A549 (cell line): Measurements from ENCODE around the gene GNAL.

Experiments
- CHD4 ChIP-seq: fragments of 200-600 bp; sonication (generic); IDR thresholded peaks from 2 replicates; pipeline ENCODE4 v1.6.1; 2016; ENCODE audit warnings: antibody characterized with exemption, mild to moderate bottlenecking, borderline replicate concordance
- CTCF ChIP-seq: fragments of >200 bp; sonication (Bioruptor Twin); formaldehyde crosslinking; IDR thresholded peaks from 3 replicates; pipeline ENCODE4 v1.5.1; 2016
- EP300 ChIP-seq, 2 experiments: fragments of >200 bp; sonication (Bioruptor Twin); formaldehyde crosslinking; IDR thresholded peaks; 2 replicates in 1 of 2; 3 replicates in 1 of 2; pipeline ENCODE4 v1.6.1; 2016 to 2017
- NR3C1 ChIP-seq: fragments of >200 bp; sonication (Bioruptor Twin); formaldehyde crosslinking; IDR thresholded peaks from 3 replicates; pipeline ENCODE4 v1.6.1; 2017
- RFX5 ChIP-seq: fragments of 450-650 bp; IDR thresholded peaks from 2 replicates; pipeline ENCODE4 v1.7.1; 2014; ENCODE audit warnings: antibody characterized with exemption, mild to moderate bottlenecking, moderate library complexity
- SMC3 ChIP-seq: fragments of >200 bp; sonication (Bioruptor Twin); formaldehyde crosslinking; IDR thresholded peaks from 3 replicates; pipeline ENCODE4 v1.6.1; 2018; ENCODE audit warnings: inconsistent platforms
- SREBF2 ChIP-seq: fragments of 450-650 bp; IDR thresholded peaks from 2 replicates; pipeline ENCODE4 v1.6.1; 2014; ENCODE audit warnings: mild to moderate bottlenecking, moderate library complexity
- TF ChIP-seq, protein P1 (sequence below): fragments of >200 bp; sonication (Bioruptor Twin); formaldehyde crosslinking; IDR thresholded peaks from 3 replicates; pipeline ENCODE4 v1.6.1; 2016
- TF ChIP-seq, protein P2 (sequence below): fragments of 450-650 bp; IDR thresholded peaks from 2 replicates; pipeline ENCODE4 v1.6.1; 2014; ENCODE audit warnings: antibody characterized with exemption

DNA sequence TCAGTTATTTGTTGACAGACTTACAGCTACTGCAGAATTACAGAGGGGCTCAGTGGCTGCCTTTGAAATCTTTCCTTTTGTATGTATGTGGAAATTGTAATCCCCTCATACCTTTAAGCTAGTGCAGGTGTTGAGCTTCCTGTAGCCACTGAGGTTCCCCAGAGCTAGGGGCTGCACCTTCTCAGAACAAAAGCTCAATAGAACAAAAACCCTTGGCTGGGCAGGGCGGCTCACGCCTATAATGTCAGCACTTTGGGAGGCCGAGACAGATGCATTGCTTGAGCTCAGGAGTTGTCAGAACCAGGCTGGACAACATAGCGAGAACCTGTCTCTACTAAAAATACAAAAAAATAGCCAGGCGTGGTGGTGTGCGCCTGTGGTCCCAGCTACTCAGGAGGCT is 120.8 kb downstream of the GNAL start:
- TF ChIP-seq CTCF (no peak), SMC3 (no peak), EP300 (IDR thresholded peaks at IDR 0.05) (no peak), SREBF2 (no peak), RFX5 (no peak), NR3C1 (no peak), CHD4 (no peak)
- TF ChIP-seq, protein P1, sequence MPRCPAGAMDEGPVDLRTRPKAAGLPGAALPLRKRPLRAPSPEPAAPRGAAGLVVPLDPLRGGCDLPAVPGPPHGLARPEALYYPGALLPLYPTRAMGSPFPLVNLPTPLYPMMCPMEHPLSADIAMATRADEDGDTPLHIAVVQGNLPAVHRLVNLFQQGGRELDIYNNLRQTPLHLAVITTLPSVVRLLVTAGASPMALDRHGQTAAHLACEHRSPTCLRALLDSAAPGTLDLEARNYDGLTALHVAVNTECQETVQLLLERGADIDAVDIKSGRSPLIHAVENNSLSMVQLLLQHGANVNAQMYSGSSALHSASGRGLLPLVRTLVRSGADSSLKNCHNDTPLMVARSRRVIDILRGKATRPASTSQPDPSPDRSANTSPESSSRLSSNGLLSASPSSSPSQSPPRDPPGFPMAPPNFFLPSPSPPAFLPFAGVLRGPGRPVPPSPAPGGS, result no peak
- TF ChIP-seq, protein P2, sequence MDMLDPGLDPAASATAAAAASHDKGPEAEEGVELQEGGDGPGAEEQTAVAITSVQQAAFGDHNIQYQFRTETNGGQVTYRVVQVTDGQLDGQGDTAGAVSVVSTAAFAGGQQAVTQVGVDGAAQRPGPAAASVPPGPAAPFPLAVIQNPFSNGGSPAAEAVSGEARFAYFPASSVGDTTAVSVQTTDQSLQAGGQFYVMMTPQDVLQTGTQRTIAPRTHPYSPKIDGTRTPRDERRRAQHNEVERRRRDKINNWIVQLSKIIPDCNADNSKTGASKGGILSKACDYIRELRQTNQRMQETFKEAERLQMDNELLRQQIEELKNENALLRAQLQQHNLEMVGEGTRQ, result no peak
